Non-pigmented ciliary epithelial cell (primary cell): ENCODE results near the gene PABPC3.

Source experiments
- DNase-seq: peaks from one replicate; pipeline ENCODE4 v3.0.0-alpha.2; 2010; ENCODE audit warnings: low read depth

Gene PABPC3

DNA sequence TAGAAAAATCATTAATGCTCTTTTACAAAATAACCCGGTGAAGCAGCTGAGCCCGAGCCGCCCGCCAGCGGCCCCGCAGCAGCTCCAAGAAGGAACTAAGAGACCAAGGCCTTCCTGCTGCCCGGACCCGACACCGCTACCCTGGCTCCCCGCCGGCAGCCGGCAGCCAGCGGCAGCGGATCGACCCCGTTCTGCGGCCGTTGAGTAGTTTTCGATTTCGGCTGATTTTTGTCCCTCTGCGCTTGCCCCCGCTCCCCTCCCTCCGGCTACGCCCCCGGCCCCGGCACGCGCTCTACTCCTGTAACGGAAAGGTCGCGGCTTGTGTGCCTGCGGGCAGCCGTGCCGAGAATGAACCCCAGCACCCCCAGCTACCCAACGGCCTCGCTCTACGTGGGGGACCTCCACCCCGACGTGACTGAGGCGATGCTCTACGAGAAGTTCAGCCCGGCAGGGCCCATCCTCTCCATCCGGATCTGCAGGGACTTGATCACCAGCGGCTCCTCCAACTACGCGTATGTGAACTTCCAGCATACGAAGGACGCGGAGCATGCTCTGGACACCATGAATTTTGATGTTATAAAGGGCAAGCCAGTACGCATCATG, at the start of gene PABPC3:
TSS of gene PABPC3 (plus strand) at position 286 of the 603 bp plus-strand sequence. CDS start at position 349, 63 bp downstream.
- DNase-seq: no peak

DNA sequence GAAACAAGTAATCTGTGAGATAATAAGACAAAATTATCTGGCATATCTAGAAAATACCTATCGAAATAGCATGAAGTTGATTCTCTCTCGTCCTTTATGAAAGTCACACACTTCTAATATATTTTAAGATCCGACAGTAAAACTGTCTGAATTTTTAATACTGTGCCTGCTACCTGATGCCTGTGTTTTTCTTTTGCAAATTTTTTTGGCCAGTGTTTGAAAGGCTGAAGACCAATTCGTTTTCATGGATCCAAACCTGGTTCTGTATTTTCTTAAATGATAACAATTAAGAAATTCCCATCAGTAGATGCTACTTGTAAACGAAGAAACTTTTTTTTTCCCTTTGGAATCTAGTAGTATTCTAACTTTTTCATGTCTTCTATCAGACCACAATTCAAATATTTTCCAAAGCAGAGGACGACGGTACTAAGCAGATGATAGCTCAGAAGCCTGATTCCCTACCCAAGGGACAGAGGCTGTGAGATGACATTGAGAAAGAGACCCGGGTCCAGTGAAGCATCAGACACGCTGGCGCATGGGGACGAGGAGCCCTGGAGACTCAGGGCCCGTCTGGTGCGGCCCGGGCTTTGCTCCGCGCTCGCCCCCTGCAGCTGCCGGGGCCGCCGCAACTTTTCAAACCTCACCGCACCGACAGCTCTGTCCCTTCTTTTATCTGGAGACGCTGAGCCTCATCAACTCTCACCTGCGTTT, 49.5 kb upstream of the PABPC3 start:
- no peak for DNase-seq

DNA sequence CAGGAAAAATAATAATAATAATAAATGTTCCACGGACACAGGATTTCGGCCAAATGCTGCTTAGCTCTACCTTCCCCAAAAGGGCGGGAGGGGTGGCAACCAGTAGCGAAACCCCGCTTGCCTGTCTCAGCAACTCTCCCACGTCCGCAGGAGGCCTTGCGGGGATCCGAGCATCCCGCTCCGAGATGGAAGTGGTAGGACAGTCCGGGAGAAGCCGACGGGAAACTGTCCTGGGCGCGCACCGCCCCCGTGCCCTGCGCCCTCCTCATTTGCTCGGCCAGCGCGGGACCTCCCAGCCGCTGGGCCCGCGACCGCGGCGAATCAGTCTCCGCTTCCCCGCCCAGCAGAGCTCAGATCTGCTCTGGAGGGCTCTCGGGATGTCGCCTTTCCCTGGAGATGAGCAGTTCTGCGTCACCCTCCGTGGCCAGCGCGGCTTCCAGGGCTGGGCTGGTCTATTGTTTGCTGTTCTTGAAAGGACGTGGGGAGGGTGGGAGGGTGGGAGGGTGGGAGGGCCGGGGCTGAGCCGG, 48.9 kb upstream of the PABPC3 start:
- DNase-seq: no peak

DNA sequence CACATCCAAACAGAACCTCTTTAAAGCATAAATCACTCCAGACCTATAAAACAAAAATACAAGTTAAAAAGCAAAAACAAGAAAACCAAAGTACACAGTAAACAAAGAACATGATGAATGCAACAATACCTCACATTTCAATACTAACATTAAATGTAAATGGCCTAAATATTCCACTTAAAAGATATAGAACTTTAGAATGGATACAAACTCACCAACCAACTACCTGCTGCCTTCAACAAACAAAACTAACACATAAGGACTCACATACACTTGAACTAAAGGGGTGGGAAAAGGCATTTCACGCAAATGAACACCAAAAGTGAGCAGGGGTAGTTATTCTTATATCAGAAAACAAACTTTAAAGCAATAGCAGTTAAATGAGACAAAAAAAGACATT, 44.9 kb upstream of the PABPC3 start:
- DNase-seq: no peak

DNA sequence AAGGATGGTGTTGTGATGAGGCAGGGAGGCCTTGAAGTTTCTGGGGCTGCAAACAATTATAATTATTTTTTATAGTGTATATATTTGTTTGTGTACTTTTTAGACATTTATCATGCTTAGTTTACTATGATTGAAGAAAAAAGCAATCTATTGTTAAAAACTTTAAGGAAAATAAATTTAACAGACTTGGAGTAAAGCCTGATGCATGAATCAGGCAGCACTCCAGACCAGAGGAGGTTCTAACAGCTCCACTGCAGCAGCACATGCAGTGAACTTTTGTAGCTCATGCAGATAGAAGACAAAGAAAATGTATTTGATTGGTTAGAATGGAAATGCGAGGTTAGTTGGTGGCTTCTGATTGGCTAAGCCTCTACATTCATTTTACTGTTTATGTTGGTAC, 36.8 kb upstream of the PABPC3 start:
- DNase-seq: no peak

DNA sequence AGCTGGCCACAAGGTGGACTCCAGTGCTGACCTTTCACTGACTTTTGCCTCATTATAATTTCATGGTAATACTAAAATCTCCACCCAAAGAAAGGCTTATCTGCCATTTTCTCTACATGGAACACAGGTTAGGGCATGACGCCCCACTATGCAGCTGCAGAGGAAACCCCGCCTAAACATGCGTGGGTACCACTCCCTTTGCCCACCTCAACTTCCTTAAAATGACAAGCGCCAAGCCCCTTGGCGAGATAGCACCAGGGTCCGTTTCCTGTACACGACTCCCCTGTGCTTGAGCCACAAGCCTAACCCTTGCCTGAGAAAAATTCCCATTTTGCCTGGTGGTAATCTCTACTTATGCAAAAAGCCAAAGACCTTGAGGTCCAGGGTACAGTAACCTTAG, 36.0 kb upstream of the PABPC3 start:
- DNase-seq: no peak

DNA sequence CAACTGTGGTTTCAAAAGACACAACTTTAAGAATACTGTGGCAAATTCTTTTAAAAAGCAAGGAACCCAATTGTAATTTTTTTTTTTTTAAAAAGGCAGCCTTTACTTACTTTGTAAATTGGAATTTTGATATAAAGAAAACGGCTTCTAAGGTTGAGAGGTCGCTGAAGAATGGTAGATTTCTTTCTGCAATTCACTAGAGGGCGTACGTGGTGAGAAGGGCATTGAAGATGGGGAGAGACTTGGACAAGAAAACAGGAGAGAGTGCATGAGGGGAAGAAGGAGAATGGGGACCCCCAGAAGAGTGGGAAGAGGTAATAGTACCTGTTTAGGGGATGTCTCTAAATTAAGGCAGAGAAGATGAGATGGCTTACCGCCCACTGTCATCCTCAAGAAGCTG, 33.5 kb upstream of the PABPC3 start:
- no peak for DNase-seq

DNA sequence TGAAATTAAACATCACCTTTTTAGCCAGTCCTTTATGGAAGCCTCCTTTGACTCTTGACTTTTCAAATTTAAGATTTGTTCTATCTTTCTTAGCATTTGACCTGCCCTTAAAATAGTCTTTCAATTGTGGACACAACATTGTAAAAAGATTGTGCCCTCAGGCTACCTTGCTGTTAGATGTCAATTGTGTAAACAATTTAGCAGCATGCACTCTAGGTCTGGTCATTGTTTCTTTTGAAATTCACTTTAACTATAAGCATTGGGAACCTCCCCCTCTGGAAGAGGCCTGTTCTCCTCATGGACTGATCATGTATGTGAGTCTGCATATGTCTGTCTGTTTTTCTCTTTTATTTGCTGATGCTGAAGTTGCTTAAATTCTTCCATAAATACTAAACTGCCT, 31.5 kb upstream of the PABPC3 start:
- DNase-seq: no peak

DNA sequence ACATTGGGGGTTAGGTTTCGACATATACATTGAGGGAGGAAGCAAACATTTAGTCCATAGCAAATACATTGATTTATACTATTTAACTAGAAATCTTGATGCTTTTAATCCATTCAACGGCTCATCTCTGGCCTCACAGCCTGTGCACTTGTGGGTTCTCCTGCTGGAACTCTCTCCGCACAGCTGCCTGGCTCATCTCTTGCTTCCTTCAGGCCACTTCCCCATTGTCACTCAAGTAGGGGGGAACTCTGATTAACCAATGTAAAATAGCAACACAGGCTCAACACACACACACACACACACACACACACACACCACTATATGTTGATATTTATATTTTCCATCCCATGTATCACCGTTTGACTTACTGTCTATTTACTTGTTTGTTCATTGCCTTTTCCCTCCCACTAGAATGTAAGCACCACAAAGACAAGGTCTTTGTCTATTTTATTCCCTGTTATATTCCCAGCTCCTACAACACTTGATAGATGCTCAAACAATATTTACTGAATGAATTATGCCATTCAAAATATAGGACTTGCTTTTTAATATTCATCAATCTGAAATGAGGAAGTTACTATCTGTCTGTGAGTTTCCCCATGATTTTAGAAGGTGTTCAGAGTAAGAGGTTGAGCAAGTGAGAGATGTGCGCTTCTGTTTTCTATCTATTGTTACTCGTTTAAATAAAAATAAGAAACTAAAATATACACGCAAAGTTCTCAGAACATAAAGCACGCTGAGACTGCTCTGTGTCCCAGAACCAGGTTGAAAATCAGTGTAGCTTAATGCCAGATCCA, 29.8 kb upstream of the PABPC3 start:
- DNase-seq: no peak

DNA sequence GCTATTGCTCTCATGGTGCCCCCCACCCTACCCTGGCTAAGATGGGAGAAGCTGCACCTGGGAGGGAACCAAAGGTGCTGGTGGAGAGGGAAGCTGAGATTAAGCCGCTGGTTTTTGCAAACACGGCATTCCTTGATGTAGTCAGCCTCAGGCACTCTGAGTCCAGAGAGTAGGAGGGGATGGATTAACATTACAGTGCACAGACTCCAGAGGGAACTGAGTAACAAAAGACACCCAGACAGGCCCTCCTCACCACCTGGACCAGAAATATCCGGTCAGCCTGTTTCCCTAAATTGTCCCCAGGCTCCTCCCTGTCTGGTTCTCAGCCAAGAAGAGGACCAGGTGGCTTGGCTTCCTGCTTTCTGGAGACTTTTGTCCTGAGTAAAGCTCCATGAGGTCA, 28.9 kb upstream of the PABPC3 start:
- no peak for DNase-seq

DNA sequence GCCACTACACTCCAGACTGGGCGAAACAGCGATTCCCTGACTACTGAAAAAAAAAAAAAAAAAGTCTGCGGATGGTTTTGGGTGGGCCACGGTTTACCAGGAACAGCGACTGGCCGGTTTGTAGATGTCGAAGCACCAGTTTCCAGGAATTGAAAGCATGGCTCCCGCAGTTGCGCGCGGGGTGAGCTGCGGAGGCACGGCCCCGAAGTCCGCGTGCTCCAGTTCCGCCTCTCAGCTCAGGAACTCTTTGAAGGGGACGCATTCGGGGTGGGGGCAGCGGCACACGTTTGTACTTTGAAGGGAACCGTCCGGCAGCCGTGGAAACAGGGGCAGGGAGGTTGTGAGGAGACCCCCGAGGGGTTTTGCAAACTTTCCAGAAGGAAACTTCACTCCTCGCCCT, 27.1 kb upstream of the PABPC3 start:
- DNase-seq: no peak

DNA sequence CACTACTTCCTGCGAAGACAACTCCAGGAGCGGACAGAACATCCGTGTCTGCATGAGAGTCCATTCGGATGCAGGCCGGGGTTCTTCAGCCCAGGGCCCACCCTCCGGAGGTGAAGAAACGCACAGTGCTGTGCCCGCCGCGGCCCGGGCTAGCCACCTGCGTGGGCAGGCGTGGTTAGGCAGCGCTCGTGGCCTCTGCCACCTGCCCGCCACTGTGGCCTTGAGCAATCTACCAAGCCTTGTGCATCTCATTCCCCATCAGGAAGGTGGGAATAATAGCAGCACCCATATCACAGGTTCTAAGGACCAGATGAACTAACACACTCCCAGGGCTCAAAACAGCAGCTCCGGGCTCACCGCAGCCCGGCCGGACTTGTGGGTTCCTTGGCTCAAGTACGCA, 26.7 kb upstream of the PABPC3 start:
- DNase-seq: no peak

DNA sequence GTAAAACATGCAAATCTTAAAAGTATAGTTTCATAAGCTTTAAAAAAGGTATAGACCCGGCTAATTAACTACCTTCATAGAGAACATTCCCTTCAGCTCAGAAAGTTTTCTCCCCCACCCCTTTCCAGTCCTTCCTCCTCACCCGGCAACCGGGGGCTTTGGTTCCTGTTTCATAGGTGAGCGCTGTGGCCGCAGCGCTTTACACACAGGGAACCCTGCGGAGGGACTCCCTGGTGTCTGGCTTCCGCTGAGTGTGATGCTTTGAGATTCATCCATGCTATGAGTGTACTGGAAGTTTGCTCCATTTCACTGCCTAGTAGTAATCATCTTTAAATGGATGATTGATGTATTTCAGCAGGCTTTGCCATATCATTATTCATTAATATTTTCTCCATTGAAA, 26.0 kb upstream of the PABPC3 start:
- DNase-seq: no peak

DNA sequence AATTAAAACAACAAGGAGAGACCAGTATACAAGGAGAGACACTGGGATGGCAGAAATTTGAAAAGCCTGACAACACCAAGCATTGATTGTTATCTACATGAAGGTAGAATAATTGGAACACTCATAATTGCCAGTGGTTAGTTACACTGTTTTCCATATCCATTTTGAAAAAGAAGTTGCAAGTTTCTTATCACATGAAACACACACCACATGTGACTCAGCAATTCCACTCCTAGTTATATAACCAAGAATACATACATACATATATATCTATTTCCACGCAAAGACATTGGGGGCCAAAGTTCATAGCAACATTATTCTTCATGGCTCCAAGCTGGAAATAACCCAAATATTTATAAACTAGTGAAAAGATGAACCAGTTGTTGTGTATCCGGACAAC, 15.2 kb upstream of the PABPC3 start:
- DNase-seq: no peak

DNA sequence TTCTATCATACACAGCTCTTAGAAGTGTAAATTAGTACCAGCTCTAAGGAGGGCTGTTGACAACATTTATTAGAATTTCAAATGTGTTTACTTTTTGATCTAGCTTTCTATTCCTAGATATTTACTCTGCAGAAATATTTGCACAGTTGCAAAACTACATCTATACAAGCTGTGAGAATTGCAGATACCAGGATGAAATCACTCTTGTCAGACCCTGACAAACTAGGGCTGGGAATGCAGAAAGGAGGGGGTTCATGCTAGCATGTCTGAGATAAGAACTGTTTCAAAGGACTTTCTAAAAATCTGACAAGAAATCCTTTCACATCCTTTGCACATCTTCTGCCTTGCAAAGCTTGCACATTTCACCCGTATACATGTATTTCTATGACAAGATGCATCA, 11.8 kb upstream of the PABPC3 start:
- no peak for DNase-seq

DNA sequence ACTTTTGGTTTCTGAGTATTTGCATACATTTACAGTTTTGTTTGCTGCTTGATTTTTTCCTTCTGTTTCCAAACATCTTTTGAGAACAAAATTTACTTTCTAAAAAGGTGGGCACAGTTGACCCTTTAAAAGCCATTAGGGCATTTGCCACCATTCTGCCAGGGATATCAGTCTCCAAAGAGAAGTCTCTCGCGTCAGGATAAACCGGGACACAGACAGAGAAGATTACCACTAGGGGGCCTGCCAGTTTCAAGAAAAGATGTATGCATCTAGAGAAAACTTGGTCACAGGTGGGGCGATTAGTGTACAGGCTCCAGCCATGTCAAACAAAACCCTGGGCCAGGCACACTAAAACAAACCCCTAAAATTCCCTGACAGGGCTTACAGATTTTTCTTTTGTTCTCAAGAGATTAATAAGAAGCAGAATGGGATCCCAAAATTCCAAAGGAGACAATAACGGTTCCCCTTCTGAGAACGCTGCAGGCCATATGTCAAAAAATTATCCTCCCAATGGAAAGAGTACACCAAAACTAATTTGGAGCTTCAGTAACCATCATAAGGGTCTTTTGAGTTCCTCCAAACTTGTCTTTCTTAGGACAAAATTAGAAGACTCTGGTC, 10.7 kb upstream of the PABPC3 start:
- peak; percentile 13 for DNase-seq

DNA sequence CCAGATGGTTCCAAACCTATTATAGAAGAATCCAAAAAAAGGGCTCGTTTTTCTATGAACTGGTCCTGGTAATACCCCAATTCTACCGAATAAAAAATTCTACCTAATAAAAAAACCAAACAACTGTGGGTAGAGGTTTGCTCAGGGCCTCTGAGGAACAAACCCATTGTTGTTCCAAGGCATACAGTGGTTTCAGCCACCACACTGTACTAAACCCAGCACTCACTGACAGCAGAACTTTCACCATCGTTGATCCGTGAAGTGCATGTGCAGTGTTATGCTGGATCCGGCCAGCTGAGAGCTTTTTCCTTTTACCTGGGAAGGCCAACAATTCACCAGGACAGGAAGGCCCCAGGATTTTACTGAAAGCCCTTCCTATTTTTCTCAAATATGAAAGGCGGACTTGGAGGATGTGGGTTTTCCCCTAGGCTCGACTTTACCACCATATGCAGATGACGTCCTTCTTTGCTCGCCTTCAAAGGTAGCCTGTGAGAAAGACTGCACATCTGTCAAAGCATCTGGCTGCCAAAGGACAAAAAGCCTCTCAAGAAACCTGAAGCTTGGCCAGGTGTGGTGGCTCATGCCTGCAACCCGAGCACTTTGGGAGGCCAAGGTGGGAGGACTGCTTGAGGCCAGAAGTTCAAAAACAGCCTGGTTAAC, 7.2 kb upstream of the PABPC3 start:
- DNase-seq: no peak

DNA sequence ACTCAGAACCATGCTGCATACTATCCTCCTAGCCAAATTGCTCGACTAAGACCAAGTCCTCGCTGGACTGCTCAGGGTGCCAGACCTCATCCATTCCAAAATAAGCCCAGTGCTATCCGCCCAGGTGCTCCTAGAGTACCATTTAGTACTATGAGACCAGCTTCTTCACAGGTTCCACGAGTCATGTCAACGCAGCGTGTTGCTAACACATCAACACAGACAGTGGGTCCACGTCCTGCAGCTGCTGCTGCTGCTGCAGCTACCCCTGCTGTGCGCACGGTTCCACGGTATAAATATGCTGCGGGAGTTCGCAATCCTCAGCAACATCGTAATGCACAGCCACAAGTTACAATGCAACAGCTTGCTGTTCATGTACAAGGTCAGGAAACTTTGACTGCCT, 1.5 kb downstream of the PABPC3 start:
- no peak for DNase-seq

DNA sequence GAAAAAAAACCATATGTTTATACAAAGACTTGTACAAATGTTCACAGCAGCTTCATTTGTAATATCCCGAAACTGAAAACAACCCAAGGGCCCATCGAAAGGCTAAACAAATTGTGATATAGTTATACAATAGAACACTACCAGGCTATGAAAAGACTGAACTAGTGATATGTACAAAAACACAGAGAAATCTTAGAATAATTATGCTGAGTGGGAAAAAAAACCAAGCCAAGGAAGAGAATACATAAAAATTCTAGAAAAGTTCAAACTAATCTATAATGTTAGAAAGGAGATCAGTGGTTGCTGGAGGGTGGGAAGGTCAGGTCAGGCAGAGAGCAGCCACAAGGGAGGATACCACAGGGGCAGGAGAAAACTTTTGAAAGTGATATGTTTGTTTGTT, 7.8 kb downstream of the PABPC3 start:
- no peak for DNase-seq

DNA sequence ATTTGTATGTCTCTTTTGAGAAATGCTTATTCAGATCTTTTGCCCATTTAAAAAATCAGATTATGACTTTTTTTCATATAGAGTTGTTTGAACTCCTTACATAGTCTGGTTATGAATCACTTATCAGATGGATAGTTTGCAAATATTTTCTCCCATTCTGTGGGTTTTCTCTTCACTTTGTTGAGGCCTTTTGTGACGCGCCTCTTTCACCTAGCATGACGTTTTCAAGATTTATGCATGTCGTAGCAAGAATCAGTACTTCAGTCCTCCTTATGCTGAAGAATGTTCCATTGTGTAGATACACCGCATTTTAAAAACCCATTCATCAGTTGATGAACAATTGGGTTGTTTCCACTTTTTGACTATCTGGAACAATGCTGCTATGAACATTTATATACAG, 13.4 kb downstream of the PABPC3 start:
- DNase-seq: no peak

DNA sequence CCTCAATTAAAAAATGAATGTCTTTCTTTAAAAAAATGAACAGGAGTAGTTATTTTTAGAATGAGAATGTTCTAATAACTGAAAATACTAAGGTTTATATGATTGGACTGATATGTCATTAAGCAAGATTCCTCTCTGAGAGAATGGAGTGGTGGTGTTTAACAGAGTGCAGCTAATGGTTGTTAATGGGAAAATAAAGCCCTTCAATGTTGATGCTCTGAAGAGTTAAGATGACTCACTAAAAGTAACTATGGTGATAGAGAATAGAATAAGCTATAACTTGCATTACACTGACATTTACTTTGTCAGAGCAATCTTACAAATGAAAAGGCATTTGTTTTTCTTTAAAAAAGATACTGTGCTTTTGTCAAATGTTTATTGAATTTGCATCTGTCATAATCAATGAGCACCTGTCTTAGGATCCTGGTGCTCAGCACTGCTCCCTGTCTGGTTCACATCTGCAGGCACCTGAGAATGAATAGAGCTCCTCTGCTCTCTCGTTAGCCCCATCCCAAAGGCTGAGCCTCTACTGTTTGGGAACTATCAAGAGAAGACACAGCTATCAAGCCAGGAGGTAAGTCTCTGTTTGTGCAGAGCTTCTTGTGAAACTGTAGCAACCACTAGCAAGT, 15.1 kb downstream of the PABPC3 start:
- no peak for DNase-seq

DNA sequence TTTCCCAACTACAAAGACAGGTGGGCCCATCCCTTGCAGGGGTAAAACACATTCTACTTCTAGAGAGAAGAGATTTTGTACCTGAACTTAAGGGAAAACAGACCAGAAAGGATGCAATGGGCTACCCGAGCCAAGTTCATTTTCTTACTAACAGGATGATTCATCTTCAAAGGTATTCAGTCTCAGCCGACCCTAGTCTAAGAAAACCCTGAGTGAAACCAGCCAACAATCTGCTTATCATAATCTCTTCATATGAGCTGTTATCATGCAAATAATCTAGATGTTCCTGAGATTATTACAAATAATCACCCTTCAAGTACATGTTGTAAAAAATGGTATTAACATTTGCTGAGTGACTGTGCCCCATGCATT, 15.6 kb downstream of the PABPC3 start:
- peak; percentile 14 for DNase-seq
